Right lobe of liver (tissue), 4 donors: ENCODE results near the gene SMARCC1.

Source experiments
- CTCF ChIP-seq, 4 donors: fragments of 200-600 bp in 3 of 4; fragments of 450-650 bp in 1 of 4; IDR thresholded peaks; one replicate each; pipeline versions ENCODE4 v1.5.1 to v1.8.0; 2016 to 2022; ENCODE audit warnings: antibody characterized with exemption in 4 of 4, mild to moderate bottlenecking in 2 of 4
- POLR2A ChIP-seq: fragments of 450-650 bp; IDR thresholded peaks from one replicate; pipeline ENCODE4 v1.6.1; 2017; ENCODE audit warnings: antibody characterized with exemption, mild to moderate bottlenecking
- donor health status: DM: no; HTN: no; CAD: no.
- donor health status: DM: no; HTN: no; CAD: no.
- donor health status: DM: no; HTN: yes; CAD: no.

- TF ChIP-seq POLR2A, result no peak
- no peak for TF ChIP-seq CTCF (IDR thresholded peaks at IDR 0.05)
Measured at GRCh38 chr3:47586746-47587145, 194.9 kb downstream of the SMARCC1 start.
